Muscle of arm (tissue), 12 donors: ENCODE measurements around the gene TADA2B. TPM values are rescaled to one million over a fixed set of nuclear protein-coding genes. Genes with fewer than 3 reads are reported as not detected.
"Not testable (repeated sequence)": the region's sequence is repeated elsewhere in the genome, so short reads cannot be mapped to it uniquely, and the experiment has no call there.

ENCODE experiments used
- DNase-seq: peaks from one replicate; pipeline ENCODE4 v3.0.0-alpha.2; 2013
- polyA plus RNA-seq, 12 donors: library from polyadenylated mRNA; unstranded; fragments of 120-200 nt; gene quantifications; one replicate each; pipeline ENCODE4 v1.2.1, GENCODE V29; 2013; ENCODE audit not compliant: insufficient read length in 12 of 12

The TADA2B gene
- polyA plus RNA-seq, 12 donors: 14.0 to 27.5 (median 18.8) TPM; not detected in 1

DNA sequence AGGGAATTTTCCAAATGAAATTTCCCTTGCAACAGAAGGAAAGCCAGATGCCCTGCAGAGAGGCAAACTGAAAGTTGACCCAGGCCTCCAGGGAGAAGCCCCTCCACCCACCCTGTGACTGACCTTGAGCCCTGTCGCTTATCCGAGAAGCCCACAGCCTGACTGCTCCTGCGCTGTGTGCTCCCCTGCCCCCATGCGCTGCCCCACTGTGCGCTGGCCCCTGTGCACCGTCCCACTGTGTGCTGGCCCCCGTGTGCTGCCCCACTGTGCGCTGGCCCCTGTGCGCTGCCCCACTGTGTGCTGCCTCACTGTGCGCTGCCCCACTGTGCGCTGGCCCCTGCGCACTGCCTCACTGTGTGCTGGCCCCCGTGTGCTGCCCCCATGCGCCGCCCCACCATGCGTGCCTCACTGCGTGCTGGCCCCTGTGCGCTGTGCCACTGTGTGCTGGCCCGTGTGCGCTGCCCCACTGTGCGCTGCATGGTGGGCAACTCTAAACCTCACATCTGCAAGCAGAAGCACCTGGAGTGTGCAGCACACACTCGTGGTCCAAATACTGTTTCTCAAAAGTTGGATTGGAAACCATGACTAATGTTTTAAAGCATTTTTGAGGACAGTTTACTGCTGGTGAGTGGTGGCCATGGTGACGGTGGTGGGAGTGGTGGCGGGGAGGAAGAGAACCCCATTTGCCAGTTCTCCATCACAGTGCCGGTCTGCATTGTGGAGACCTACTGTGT lies 33.0 kb downstream of the TADA2B start:
- DNase-seq: no peak

DNA sequence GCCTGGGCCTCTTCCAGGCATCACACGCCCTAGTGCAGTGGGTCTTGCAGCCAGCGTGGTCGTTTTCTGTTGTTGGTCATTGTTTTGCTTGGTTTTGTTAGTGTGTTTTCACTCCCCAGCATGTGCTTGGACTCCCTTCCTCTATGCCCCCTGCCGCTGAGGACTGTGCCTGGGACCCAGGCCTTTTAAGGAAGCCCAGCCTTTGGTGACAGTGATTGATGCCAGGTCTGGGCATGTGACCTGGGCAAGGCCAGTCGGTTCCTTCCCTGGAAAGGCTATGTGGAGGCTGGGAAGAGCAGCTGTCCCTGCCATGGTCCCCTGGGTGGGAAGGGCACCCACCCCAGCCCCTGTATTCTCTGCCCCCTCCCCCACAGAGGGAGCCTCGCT lies 33.5 kb downstream of the TADA2B start:
- DNase-seq: no peak

DNA sequence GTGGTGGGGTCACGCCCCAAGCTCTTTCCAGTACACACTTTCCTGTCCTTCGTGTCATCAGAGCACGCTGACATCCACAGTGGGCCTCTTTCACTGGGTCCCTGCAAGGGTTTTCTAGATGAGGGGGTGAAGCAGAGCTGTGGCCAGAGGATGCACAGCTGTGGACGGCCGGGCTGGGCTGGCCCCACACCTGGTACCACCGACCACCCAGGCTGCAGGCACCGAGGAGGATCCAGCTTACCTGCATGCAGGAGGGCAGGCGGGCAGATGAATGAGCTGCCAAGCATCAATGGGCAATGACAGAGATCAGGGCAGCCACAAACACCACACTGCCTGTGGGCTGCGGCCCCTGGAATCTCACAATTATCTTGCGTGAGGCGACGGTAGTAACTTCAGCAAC lies 34.2 kb downstream of the TADA2B start:
- no peak for DNase-seq

DNA sequence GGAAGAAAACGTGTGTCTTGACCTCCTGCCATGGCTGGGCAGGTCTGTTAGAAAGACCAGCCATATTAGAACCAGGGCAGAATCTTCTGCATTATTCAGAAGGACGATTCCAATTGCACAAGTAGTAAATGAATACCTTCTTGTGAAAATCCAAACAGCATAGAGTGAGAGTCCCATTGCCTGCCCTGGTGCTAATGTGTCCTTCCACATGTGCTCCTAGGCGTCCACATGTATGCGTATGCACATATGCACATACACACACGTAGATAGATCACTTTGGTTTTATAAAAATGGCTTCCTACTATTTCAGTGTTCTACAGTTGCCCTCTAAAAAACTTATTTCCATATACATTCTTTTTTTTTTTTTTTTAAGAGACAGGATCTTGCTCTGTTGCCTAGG lies 34.9 kb downstream of the TADA2B start:
- no peak for DNase-seq

DNA sequence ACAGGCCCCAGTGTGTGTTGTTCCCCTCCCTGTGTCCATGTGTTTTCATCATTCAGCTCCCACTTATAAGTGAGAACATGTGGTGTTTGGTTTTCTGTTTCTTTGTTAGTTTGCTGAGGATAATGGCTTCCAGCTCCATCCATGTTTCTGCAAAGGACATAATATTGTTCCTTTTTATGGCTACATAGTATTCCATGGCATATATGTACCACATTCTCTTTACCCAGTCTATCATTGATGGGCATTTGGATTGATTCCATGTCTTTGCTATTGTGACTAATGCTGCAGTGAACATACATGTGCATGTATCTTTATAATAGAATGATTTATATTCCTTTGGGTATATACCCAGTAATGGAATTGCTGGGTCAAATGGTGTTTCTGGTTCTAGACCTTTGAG lies 36.3 kb downstream of the TADA2B start:
- not testable (repeated sequence) for DNase-seq

DNA sequence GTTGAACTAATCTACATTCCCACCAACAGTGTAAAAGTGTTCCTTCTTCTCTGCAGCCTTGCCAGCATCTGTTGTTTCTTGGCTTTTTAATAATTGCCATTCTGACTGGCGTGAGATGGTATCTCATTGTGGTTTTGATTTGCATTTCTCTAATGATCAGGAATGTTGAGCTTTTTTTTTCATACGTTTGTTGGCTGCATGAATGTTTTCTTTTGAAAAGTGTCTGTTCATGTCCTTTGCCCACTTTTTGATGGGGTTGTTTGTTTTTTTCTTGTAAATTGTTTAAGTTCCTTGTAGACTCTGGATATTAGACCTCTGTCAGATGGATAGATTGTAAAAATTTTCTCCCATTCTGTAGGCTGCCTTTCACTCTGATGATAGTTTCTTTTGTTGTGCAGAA lies 36.7 kb downstream of the TADA2B start:
- DNase-seq: not testable (repeated sequence)

DNA sequence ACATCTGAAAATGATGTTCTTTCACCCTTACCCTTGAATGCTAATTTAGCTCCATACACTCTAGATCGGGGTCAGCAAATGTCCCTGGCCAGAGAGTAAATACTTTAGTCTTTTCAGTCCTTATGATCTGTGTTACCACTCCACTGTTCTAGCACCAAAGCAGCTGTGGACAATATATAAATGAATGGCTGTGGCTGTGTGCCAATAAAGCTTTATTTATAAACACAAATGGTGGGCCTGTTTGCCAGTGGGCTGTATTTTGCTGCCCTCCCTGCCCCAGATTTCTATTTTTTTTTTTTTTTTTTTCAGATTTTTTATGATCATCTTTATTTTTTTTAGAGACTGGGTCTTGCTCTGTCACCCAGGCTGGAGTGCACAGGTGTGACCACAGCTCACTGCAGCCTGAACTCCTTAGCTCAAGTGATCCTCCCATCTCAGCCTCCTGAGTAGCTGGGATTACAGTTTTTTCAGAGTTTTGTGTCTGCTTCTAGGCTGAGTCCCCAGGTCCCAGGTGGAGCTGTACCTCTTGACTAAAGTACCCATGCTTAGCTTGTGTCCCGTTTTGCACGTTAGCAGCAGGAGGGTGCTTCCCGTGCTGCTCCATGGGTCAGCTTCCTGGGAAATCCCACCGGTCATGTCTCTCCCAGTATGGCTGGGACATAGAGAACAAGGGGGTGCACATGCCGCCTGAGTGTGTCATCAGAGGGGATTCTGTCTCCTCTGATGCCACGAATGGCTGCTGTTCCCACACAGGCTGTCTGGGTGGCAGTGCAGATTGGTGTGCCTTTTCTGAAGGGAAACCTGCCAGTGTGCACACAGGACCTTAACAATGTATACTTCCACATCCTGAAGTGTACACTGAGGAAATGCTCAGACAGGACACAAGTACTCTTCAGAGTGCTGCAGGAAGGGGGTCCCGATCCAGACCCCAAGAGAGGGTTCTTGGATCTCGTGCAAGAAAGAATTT lies 40.7 kb downstream of the TADA2B start:
- DNase-seq: no peak

DNA sequence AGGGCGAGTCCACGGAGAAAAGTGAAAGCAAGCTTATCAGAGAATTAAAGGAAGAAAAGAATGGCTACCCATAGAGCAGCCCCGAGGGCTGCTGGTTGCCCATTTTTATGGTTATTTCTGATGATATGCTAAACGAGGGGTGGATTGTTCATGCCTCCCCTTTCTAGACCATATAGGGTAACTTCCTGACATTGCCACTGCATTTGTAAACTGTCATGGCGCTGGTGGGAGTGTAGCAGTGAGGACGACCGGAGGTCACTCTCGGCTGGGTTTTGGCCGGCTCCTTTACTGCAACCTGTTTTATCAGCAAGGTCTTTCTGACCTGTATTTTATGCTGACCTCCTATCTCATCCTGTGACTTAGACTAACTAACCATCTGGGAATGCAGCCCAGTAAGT lies 41.4 kb downstream of the TADA2B start:
- not testable (repeated sequence) for DNase-seq

DNA sequence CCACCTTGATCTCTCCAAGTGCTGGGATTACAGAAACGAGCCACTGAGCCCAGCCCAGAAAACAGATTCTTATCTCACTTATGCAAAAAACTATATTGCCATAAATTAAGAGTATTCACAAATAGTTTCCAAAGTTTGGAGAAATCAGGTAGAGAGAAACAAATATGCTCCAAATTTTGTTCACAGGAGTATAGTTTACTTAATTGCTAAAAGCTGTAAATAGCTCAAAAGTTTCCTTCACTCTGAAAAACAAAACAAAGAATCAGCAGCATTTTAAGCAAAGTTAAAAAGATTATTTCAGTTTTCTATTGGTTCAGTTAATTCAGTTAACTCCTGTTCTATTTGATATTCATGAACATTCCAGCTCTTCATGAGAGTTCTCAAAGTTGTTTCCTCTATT lies 43.2 kb downstream of the TADA2B start:
- DNase-seq: no peak

DNA sequence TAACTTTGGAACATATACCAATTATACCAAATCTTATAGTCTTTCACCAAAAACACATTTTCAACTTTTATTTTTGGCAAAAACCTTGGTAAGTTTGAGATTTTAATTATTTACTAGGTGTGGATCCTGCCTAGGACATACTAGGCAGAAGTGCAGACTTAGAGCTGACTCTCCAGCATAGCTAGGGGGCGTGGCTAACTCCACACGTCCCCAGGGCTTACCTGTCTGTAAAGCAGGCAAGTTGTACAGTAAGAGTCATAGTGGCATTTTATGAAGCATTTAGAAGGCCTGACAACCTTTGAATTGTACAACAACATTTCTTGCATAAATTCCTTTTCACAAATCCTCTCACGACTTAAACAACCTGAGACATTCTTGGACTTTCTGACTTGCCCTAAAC lies 43.9 kb downstream of the TADA2B start:
- DNase-seq: no peak

DNA sequence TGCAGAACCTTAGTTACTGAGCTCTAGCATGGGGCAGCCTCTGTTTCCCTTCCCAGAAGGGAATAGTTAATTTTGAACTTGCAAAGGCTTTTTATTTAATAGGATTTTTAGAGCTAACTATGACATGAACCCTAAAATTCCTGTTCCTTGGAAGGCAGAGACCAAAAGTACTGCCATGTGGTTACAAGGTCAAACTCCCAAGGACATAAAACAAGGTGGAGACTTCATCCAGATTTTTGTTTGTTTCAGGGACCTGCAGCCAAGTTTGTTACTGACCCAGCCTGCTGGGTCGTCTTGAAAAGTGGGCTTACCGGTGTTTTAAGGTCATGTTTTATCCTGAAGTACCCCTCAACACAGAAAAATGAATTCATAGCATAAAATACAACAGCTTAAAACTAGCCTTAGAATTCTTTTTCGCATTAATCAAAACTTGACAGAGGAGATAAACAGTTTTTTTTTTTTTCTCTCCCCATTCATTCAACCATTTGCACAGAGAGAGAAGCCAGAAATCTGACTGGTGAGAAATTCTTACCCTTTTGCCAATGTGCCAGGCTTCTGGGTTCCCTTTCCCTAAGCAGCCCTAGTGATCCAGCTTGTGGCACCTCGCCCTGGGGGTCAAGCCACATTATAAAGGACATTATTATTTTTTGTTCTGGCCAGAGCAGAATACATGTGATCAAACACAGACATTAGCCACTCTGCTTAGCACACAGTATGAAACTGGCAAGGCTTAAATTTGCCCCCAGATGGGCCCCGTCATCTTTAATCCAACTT lies 46.2 kb downstream of the TADA2B start:
- no peak for DNase-seq

DNA sequence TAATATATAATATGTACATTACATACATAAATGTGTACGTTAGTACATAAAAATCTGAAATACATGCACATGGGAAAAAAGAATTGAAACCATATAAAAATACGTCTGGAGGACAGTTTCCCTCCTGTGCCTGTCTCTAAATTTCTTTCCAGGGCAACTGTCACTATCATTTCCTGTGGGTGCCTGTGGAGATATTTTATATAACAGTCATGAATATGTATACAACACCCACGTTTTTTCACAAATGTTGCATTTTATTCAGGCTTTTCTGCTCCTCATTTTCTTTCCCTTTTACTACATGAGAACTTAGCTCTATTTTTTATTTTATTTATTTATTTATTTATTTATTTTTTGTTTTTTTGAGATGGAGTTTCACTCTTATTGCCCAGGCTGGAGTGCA lies 48.9 kb downstream of the TADA2B start:
- no peak for DNase-seq

DNA sequence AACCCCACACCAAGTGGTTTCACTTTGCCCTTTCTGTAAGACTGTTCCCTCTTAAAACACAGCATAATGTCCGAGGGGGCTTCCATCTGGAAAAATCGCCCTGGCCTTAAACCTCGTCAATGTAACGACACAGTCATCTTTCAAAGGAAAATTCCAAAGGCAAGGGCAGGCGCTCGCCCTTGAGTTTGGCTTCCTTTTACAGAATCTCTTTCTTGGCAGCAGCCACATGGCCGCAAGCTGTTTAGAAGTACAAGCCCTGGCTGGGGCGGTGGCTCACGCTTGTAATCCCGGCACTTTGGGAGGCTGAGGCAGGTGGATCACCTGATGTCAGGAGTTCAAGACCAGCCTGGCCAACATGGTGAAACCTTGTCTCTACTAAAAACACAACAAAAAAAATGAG lies 51.7 kb downstream of the TADA2B start:
- peak; percentile 38 for DNase-seq

DNA sequence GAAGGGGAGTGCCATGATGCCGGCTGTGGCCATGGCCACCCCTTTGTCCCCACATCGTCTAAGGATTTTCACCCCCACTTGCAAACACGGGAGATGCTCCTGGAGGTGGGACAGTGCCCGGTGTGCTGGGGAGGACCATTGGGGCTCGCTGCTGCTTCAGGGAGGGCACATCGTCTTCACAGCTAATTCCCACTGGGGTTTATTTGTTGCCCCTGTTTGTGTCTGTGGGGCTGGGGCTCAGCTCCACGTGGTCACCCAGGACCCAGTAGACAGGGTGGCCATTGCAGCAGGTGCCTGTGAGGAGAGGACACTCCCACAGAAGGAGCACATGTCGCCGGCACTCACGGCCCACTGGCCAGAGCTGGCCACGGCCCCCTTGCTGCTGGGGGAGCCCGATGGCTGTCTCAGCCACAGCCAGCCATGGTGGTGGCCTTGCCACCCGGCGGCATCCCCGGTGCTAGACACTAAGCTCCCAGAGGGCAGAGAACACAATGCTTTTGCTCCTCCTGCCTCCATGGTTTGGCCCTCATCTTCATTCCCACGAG lies 52.5 kb downstream of the TADA2B start:
- no peak for DNase-seq

DNA sequence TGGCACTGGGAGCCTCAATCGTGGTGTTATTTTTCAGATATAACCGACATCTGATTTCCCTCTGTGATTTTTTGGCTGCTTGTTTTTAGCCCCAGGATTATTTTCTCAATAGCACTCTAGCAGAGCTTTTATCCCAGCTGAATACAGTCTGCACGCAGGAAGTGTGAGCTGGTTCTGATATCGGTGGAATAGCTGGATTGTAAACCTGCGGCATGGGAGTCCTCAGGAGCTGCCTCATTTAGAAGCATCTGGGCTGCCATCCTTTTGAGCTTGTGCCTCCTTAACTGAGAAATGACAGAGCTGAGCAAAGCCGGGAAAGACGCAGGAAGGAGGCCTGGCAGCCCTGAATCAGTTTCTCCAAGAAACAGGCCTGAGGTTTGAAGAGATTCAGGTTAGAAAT lies 53.1 kb downstream of the TADA2B start:
- DNase-seq: no peak

DNA sequence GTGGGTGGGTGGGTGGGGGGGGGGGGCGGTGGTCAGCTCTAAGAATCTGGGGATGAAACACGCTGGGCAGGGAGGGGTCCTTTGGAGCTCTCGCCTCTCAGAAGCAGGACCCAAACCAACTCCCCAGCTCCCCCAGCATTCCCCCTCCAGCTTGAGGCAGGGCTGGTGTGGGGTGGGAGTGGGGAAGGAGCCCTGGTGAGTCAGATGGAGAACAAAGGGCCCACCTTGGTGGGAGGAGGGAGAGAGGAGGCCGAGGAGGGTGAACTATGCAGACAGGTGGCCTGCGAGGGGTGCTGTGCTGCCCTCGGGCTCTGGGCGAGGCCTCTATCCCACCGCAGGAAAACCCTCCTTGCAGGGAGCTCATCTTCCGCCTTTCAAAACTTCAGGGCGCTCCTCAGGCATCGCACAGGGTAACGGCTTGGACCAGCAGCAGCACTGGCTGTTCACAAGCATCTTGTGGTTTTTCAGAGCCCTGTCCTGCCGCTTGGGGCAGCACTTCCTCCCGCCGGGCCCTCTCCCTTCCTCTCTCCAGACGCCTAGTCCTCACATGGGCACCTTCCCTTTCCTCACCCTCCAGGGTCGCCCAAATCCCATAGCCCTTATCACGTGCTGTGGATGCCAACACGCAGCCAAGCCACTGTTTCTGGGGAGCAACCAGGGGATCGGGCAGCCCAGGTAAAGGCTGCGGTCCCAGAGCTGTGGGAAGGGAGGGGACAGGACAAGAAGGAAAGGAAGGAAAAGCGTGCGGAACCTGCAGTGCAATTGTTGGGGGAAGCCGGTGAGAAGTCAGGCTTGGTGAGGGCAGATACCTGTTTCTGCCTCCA lies 58.7 kb downstream of the TADA2B start:
- DNase-seq: peak; percentile 41

DNA sequence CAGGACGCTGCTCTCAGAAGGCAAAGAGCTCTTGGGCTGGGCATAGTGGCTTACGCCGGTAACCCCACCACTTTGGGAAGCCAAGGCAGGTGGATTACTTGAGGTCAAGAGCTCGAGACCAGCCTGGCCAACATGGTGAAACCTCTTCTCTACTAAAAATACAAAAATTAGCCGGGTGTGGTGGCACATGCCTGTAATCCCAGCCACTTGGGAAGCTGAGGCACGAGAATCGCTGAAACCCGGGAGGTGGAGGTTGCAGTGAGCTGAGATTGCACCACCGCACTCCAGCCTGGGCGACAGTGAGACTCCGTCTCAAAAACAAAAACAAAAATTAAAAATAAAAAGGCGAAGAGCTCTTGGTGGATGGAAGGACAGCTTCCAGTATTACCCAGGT lies 59.3 kb downstream of the TADA2B start:
- not testable (repeated sequence) for DNase-seq

DNA sequence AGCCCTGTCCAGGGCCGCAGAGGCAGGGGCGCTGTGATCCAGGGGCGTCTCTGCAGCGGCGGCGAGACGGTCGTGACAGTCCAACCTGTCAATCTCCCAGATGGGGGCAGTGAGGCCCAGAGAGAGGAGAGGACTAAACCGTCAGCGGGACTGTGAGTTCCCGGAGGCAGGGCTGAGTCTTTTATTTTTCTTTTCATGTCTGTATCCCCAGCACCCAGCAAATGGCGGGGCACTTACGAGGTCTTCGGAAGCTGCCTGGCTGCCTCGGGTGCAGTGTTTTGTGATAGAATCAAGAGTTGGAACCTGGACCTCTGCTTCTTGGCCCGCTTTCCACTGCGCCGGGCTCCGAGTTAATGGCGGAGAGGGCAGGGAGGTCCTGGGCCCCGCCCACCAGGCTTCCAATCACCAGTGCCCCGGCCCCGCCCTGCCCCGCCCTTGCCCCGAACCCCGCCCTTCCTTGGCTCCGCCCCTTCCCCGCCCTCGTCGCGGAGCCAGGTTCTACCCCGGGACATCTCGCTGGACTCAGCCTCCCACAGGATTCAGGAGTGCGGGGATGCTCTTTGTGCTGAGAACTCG lies 59.9 kb downstream of the TADA2B start:
- DNase-seq: peak; percentile 66

DNA sequence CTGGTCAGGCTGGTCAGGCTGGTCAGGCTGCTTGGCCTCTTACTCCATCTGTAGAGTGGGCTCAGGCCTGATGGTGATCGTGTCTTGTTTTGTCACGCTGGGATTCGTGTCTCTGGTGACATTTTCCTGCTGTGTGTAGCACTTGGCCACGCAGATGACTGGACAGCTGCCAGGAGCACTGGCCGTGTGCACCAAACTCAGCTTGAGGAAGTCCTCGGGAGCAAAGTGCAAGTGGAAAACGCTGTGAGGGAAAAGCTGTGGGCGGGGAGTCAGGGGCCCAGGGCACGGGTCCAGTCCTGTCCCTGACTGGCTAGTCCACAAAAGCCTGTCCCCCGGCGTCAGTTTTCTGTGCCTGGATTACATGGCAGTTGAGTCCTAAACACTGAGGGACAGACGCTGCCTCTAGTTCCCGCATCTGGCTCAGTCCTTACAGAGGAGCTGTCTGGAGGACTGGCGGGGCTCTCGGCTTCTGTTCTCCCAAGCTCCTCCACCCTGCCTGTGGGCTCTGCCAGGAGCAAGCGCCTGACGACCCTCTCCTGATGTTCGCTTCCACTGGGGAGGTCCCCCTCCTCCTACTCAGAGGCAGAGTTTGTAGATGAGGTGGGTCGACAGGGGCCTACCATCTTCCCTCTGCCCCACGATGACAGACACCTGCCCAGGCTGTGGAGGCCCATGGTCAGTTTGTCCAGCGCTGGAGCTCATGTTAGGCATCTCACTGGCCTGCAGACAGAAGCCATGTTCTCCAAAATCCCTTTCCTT lies 60.6 kb downstream of the TADA2B start:
- DNase-seq: peak; percentile 75
